ENCODE measurements around the gene SMC6. TPM values are rescaled to one million over a fixed set of nuclear protein-coding genes. Genes with fewer than 3 reads are reported as not detected.

SMC6 gene
- total RNA-seq, 1 experiment from 2014 or later: 37.5 TPM

DNA sequence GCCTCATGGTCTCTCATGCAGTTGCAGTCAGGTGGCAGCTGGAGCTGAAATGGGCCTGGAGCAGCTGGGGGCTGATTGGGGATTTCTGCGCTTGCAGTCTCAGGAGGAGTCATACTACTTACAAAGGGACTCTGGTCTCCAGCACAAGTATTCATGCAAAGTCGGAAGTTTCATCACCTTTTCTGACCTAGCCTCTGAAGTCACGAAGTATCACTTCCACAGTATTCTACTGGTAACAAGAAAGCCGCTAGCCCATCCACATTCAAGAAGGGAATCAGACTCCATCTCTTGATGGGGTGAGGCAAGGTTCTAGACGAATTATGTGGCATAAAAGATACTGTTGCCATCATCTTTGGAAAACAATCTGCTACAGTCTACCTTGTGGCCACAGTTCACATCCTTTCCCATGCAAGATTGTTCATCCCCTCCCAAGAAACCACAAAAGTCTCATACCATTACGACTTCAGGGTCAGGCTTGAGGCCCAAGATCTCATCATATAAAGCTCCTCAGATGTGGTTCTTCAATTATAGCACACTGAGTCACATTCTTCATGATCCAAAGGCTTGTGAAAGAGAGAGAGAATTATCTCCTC, 95.3 kb downstream of the SMC6 start:
- no peak for DNase-seq (ENCODE audit: extremely low read depth, low read depth)

DNA sequence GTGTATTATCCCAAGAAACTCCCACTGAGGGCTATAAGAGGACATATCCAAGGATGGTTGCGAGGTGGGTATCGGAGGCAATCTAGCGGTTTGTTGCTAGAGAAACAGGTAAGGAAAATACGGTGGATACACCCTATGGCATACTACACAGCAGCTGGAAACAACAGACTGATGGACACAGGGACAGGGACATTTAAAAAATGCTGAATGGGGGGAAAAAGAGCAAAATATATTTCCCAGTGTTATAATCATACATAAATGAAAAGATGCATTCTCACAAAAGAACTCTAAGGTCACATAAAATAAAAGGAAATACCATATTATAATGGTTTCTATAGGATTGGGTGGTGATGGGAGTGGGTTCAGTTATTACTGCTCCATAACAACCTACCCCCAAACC, 95.9 kb downstream of the SMC6 start:
- no peak for DNase-seq (ENCODE audit: extremely low read depth, low read depth)

- no peak for DNase-seq (ENCODE audit: extremely low read depth, low read depth)
Measured at GRCh38 chr2:17652681-17653394, 100.8 kb downstream of the SMC6 start.

DNA sequence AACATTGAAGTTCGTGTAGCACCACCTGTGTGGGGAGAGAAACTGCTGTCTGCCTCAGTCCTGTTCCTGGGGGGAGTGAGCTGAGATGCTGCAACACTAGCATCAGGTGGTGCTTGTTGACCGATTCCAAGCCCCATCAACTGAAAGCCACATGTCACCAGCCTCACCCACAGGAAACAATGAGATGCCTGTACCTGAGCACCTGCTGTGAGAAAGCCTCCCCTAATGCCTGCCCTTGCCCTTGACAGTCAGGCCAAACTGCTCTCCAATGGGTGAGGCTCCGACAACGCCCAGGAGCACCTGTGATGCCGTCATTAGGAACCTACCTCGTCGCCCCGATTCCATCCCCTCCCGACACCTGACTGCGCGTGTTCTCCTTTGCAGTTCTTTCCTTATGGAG, 104.6 kb downstream of the SMC6 start:
- DNase-seq (ENCODE audit: extremely low read depth, low read depth): no peak

DNA sequence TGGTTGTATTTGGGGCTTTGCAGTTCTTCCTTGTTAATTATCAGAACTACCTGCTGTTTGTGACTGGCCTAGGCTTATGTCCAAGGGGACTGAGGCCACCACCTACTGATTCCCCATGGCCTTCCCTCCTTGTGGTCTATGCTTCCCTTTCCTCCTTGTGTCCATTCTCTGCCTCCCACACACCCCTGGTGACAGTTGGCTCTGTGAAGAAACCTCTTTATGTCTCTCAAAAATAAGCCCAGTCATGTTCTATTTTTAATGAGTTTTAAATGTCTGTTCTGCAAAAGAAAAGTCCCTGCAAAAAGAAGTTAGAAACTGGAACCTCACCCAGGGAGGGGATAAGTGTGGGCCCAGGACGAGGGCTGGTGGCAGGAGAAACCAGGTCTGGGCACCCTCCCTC, 105.0 kb downstream of the SMC6 start:
- DNase-seq (ENCODE audit: extremely low read depth, low read depth): no peak

DNA sequence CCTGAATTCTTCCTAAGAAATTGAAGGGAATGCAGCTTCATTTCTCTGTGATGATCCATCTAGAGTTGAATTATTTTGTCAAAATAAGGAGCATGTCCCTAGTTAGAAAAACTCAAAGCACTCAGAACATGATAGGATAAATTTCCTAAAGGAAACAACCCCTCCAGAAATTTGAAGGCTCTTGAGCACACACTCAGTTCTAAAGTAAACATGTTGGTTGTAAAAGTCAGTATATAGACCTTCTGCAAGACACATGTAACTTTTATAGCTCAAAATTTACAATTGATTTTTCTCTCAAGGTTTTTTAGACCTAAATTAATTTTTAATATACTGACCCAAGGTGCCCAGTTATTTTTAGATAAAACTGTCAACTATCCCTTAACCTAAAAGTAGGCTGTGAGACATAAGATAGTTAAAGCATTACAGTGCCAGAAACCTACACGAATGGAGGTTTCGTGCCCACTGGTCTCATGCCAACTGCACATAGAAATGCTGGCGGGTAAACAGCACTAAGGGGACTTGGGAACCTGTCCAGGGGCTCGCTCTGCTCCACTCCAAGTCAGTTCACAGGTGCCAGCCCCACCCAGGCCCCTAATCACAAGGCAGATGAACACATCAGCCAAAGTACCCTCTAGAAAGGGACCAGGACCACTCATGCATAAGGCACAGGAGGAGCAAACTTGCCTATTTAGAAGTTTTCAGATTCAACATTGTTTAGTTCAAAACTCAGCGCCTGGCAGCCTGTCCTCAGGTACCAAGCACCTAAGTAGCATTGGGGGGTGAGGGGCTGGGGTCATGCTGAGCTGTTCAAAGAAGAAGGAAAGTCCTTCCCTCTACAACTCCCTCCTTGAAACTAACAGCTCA, 106.5 kb downstream of the SMC6 start:
- DNase-seq (ENCODE audit: extremely low read depth, low read depth): no peak

DNA sequence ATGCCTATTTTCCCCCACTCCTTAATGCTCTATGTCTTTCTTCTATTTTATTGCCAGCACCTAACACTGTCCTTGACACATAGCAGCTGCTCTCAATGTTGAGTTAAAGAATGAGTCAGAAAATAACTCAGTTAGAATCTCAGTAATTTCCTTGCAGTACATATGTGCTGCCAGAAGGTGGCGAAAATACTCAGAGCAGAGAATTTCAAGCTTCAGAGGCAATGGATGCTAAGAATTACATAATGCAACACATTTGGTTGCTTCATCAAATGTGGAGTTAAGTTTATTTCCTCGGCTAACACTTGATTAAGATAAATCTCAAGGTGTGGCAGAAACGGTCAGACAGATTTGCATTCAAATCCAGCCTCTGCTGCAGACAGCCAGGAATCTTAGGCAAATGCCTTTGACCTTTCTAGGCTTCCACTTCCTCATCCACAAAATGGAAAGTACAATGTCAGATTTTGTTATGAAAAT, 107.5 kb downstream of the SMC6 start:
- peak; percentile 78 for DNase-seq (ENCODE audit: extremely low read depth, low read depth)

DNA sequence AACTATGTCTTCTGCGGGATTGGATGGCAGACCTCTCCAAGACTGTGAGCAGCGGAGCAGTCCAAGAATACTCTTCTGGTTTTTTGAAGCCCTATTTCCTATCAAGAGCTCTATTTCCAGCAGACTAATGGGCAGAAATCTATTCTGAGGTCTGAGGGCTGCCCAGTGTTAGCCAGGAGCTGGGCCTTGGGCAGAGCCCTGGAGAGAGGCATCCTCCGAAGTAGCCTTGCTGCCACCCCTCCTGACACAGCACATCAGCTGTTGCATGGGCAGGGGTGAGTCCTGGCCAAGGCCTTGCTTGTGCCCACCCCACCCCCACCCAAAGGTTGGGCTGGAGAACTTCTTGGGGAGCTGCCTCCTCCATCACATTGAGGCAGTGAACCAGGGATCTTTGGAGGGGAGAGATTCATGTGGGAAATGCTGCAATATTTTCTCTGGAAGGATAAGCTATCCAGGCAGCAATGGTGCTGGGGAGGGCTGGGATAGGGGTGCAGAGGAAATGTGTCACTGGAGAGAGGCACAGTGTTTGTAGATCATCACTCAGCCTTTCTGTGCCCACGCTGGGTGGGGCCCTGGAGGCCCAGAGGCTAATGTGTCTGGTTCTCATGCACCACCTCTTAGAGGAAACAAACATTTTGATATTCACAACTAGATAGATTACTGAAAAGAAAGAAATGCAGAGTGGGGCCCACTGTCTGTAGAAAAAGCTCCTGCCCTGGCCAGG, 108.5 kb downstream of the SMC6 start:
- DNase-seq (ENCODE audit: extremely low read depth, low read depth): no peak

DNA sequence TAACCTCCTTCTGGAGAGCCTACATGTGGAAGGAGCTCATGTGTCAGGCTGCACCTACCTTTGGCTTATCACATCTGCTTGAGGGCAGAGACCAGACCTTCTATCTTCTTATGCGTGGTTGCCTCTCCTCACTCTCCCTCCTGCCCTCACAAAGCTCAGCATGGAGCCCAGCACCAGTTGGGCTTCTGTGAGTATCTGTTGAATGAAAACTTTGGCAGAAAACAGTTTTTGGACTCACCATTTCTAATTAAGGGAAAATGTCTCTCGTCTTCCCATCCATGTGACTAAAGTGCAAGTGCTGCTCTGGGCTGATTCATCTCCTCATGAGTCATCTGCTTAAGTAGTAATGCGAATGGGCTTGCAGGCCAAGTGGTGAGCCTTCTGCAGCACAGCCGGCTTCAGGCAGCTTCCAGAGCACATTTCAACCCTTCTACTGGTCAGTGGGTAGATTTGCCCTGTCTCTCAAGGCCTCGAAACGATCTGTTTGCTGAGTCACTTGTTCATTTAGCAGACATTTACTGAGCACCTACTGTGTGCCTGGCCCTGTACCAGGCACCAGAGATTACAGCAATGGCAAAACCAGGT, 110.5 kb downstream of the SMC6 start:
- DNase-seq (ENCODE audit: extremely low read depth, low read depth): peak; percentile 64

DNA sequence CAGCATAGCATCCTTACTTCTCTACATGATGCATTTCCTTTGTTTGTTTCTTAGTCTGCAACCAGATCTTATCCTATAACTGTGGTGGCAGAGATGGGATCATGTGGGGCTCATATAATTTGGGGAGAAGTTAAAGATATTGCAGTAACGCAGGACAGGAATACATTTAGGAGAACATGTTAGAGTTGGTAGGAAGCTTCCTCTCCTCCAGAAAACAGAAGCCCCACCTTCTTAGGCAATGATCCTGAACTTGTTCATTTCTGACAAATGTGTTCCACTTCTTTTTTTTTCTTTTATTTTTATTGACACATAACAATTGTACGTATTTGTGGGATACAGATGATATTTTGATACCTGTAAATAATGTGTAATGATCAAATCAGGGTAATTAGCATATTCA, 113.2 kb downstream of the SMC6 start:
- DNase-seq (ENCODE audit: extremely low read depth, low read depth): no peak

DNA sequence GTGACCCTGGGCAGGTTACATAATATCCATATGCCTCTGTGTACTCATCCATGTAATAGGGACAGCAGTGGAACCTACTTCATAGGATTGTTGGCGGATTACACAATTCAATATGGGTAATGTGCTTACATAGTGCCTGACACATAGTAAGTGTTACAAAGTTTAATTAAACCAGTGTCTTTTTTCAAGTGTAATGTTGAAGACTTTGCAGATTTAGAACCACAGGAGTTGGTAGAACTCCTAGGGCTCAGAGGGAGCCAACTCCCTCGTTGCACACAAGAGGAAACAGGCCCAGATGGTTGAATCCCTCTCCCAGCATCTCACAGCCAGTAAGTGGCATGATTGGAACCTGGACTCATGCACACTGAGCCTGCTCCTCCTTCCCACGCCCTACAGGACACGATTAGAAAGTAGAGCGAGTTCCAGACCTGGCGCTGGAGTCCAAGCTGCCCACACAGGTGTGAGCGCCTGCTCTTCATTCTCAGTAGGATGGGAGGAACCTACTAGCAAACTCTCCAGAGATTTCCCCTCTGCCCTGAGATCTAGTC, 115.3 kb downstream of the SMC6 start:
- DNase-seq (ENCODE audit: extremely low read depth, low read depth): no peak

- no peak for DNase-seq (ENCODE audit: extremely low read depth, low read depth)
Measured at GRCh38 chr2:17637131-17637906, 116.3 kb downstream of the SMC6 start.

GRCh38 chr2:17636257-17636656, 117.4 kb downstream of the SMC6 start:
- no peak for DNase-seq (ENCODE audit: extremely low read depth, low read depth)

- no peak for DNase-seq (ENCODE audit: extremely low read depth, low read depth)
Measured at GRCh38 chr2:17634997-17635396, 118.6 kb downstream of the SMC6 start.

GRCh38 chr2:17630089-17630488, 123.5 kb downstream of the SMC6 start:
- DNase-seq (ENCODE audit: extremely low read depth, low read depth): no peak

- DNase-seq (ENCODE audit: extremely low read depth, low read depth): no peak
Measured at GRCh38 chr2:17628349-17629261, 125.0 kb downstream of the SMC6 start.

- no peak for DNase-seq (ENCODE audit: extremely low read depth, low read depth)
Measured at GRCh38 chr2:17627434-17627833, 126.2 kb downstream of the SMC6 start.

DNA sequence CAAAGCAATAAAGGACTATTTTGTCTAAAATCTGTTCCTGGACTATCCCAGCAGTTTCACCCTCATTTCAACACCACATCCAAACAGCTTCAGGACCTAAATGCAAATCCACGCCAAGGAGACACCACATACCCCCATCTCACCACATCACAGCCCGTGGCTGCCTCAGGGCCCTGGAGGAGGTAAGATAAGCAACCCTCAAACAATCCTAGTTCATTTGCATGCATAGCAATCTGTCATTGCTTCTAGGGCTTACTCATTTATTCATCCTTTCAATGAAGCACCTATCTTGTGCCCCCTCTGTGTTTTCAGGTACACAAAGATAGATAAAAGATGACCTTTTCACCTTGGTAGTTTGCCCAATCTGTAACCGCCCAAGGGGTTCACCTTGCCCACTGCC, 126.6 kb downstream of the SMC6 start:
- no peak for DNase-seq (ENCODE audit: extremely low read depth, low read depth)
